SW480 (cell line): ENCODE results near the gene ACTN1.
A peak's percentile ranks its signal among the peaks of the same experiment; 100 is the strongest.

Experiments used
- DNase-seq: peaks from one replicate; pipeline ENCODE4 v3.0.0-alpha.2; 2016; ENCODE audit warnings: low spot score

ACTN1 gene

GRCh38 chr14:68951035-68951797 lies 27.9 kb downstream of the ACTN1 start:
- DNase-seq, result peak; percentile 85

DNA sequence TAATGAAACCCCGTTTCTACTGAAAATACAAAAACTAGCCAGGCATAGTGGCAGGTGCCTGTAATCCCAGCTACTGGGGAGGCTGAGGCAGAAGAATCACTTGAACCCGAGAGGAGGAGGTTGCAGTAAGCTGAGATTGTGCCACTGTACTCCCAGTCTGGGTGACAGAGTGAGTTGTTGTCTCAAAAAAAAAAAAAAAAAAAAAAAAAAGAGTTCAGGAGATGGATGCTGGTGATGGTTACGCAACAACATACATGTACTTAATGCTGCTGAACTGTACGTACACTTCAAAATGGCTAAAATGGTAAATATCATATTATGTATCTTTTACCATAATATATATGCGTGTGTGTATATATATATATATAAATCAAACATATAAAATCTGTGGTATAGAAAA lies 29.0 kb downstream of the ACTN1 start:
- no peak for DNase-seq

DNA sequence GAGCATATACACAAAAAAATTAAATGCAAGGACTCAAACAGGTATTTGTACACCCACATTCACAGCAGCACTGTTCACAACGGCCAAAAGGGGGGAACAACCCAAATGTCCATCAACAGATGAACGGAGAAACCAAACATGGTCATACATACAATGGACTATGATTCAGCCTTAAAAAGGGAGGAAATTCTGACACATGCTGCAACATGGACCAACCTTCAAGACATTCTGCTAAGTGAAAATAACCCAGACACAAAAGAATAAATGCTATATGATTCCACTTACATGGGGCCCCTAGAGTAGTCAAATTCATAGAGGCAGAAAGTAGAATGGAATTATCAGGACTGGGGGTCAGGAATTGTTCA lies 29.5 kb downstream of the ACTN1 start:
- no peak for DNase-seq

DNA sequence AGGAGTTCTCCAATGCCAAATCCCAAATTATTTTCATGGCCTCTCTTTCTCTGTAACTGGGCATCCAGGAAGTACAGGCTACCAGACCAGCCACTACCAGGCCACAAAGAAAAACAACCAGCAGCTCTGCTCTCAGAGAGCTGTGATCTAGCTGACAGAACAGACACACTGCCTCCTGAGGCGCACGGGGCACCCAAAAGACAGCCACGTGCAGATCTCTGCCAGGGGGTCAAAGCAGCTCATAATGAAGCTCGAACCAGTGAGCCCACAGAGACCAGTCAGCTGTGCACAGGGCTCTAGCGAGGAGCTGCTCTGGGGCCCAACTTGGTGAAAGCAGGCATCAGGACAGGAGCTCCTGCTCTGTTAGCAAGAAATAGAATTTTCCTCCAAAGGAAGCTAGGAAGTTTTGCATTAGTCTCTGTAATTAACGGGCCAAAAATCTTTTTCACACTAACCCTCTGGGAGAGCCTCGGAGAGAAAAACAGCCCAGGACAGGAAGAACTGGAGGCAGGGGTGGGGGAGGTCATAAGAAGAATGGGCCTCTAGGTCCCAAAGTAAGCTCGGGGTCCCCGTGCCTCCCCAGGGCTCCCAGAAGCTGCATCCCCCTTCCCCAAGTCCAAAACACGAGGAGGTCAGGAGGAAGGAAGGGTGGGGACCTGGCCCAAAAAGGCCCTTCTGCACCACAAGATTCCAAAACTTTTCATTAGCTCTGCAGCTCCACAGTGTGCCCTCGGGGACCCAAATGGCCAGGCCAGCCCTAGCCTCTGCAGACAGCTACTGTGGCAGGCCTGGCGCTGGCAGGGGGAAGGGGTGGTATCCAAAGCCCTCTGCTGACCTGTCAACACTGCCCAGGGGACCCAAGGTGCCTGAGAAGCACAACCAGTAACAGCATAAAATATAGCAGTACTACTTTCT lies 30.2 kb downstream of the ACTN1 start:
- DNase-seq, result no peak

- peak; percentile 75 for DNase-seq
Observed at GRCh38 chr14:68947802-68948201, 31.3 kb downstream of the ACTN1 start.

DNA sequence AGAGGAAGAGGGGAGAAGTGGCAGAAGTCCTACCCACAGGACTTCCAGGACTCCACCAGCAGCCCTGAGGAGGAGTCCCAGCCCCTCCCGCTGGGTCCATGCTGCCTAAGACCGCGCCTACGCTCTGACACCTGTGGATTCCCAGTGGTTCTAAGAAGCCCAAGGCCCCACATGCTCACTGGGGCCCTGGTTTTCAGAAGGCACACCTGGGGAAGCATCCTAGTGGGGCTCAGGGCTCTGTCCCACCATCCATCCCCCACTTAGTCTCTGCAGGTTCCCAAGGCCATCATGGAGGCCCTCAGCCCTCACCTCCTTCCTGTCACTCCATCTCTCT lies 32.6 kb downstream of the ACTN1 start:
- DNase-seq, result no peak

GRCh38 chr14:68945585-68946488 lies 33.3 kb downstream of the ACTN1 start:
- peak; percentile 76 for DNase-seq

DNA sequence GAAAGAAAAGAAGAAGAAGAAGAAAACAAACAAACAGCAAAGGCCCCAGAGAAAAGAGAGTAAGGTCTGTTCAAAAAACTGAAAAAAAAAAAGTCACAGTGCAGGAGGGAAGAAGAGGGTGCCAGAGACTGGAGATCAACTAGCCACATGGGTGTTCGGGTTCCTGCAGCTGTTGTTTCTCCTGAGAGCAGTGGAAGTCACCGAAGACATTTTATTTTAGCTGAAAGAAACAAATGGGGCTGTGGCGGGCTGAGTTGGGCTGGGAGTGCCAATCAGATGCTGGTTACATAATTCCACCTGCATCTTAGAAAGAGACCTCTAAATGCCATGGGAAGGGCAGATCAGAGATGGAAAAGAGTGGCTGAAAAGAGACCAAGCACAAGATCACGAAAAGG lies 33.9 kb downstream of the ACTN1 start:
- DNase-seq, result no peak

DNA sequence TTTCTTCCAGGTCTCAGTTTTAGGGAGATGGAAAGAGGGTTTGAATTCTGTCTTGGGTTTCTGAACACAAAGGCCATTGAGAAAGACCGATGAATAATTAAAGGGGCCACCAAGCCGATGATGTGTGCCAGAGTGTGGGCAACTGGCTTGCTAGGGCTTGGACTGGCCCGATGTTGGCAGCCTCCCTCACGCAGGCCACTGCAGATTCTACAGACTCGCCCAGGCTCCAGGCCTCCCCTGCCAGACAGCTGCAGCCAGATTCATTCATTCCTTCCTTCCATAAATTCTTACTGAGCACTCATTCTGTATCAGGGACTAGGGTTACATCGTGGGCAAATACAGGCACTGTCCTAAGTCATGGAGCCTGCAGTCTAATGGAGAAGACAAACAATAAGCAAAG lies 34.9 kb downstream of the ACTN1 start:
- DNase-seq, result no peak

GRCh38 chr14:68943107-68943506 lies 36.0 kb downstream of the ACTN1 start:
- no peak for DNase-seq

GRCh38 chr14:68942296-68943035 lies 36.6 kb downstream of the ACTN1 start:
- no peak for DNase-seq

DNA sequence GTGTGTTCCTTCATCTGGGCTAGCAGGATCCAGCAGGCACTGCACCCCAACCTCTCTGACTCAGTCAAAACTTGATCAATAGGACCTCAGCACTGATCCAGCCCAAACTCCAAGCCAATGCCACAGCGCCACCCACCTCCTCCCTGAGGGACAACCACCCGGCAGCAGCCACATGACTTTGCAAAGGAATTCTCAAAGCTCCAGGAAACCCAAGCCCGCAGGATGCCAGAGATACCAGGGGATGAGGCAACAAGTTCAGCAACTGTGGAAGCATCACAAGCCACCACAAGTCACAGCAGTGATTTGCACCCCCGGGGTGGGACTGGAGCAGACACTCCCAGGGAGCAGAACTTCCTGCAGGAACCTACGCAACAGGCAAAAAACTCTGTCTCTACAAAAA lies 37.3 kb downstream of the ACTN1 start:
- peak; percentile 78 for DNase-seq

GRCh38 chr14:68940614-68941185 lies 38.4 kb downstream of the ACTN1 start:
- DNase-seq, result no peak

- DNase-seq, result peak; percentile 51
Observed at GRCh38 chr14:68939893-68940613, 39.0 kb downstream of the ACTN1 start.

DNA sequence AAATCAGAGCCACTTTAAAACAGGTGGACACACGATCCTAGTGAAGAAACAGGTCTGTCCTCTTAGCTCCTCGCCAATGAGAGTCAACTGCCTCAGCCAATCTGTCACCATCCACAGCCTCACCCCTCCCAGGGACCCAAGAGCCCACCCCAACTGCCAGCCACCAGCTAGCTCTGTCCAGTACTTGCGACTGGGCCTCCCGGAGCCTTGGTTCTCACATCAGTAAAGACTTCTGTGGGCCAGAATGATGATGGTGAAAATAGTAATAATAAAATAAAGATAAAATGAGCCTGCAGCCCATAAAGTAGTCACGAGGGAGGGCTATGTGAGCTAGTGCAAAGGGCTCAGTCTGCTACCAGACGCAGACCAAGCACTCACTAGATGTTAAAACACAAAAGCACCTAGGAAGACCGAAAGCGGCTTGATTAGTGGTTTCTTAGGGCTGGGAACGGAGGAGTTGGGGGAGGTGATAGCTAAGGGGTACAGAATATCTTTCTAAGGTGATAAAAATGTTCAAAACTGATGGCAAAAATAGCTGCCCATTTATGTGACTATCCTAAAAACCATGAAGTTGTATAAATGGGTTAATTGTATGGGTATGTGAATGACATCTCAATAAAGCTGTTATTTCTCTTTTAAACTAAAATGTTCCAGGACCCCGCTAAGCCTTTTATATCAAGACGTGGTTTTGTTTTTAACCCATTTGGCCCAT lies 39.8 kb downstream of the ACTN1 start:
- DNase-seq, result no peak

- peak; percentile 83 for DNase-seq
Observed at GRCh38 chr14:68938271-68939150, 40.6 kb downstream of the ACTN1 start.

- DNase-seq, result peak; percentile 60
Observed at GRCh38 chr14:68937471-68938270, 41.4 kb downstream of the ACTN1 start.

- DNase-seq, result no peak
Observed at GRCh38 chr14:68936980-68937379, 42.1 kb downstream of the ACTN1 start.
